Left ventricle myocardium inferior (tissue), 1 donor: ENCODE measurements around the gene CRIP2. TPM values are rescaled to one million over a fixed set of nuclear protein-coding genes. Genes with fewer than 3 reads are reported as not detected.

Experiments
- DNase-seq: peaks from one replicate; pipeline ENCODE4 v3.0.0-alpha.2; 2020
- H3K27ac ChIP-seq: fragments of 200-600 bp; replicated peaks from 2 replicates; pipeline ENCODE4 v1.8.0; 2021
- H3K27me3 ChIP-seq: fragments of 200-600 bp; 2 replicates; pipeline ENCODE4 v1.8.0; 2021; ENCODE audit warnings: low read depth
- H3K36me3 ChIP-seq: fragments of 200-600 bp; 2 replicates; pipeline ENCODE4 v1.8.0; 2021
- H3K4me1 ChIP-seq: fragments of 200-600 bp; 2 replicates; pipeline ENCODE4 v1.8.0; 2021
- H3K4me3 ChIP-seq: fragments of 200-600 bp; 2 replicates; pipeline ENCODE4 v1.8.0; 2021; ENCODE audit warnings: mild to moderate bottlenecking, moderate library complexity
- H3K9me3 ChIP-seq: fragments of 200-600 bp; replicated peaks from 2 replicates; pipeline ENCODE4 v1.8.0; 2021
- CTCF ChIP-seq: fragments of 200-600 bp; IDR thresholded peaks from 2 replicates; pipeline ENCODE4 v1.8.0; 2021; ENCODE audit warnings: antibody characterized with exemption, mild to moderate bottlenecking, borderline replicate concordance
- intact Hi-C: fragments of 100-400 bp; cut with micrococcal nuclease; formaldehyde crosslinking; loops from one replicate; pipeline ENCODE4 v1.11.0; 2022
- total RNA-seq: library from RNA; stranded (reverse); fragmentation: NEBNext Ultra II Directional; extraction: Animal tissue kit (Norgen Biotek cat#: 25700); gene quantifications from one replicate; pipeline ENCODE4 v1.2.1, GENCODE V29; 2021
- donor health status: DM: no; HTN: yes; CAD: no; lungs with severe emphysema.

Gene CRIP2
- total RNA-seq, 1 donor from 2014 or later, result 1,068 TPM

GRCh38 chr14:105472486-105472991 is 2.1 kb upstream of the CRIP2 start:
- TF ChIP-seq CTCF, result peak; percentile 27
- no peaks in the 10 kb centered on the region for H3K9me3 ChIP-seq
- intact Hi-C loops, result no loop called here
- peak overlapping the region; percentile 92 for H3K4me3 ChIP-seq
- H3K27me3 ChIP-seq, result no peaks in the 10 kb centered on the region
- peak overlapping the region; percentile 100 for H3K27ac ChIP-seq
- peaks cover 93% of the 10 kb centered on the region for H3K4me1 ChIP-seq
- peaks cover 3% of the 10 kb centered on the region for H3K36me3 ChIP-seq
- DNase-seq, result peak; percentile 83

GRCh38 chr14:105473033-105473676 is 1.5 kb upstream of the CRIP2 start:
- Histone ChIP-seq H3K9me3 (no peaks in the 10 kb centered on the region), H3K27ac (peak overlapping the region; percentile 100), H3K27me3 (no peaks in the 10 kb centered on the region), H3K4me1 (peaks cover 91% of the 10 kb centered on the region), H3K36me3 (peaks cover 5% of the 10 kb centered on the region), H3K4me3 (peak overlapping the region; percentile 92)
- intact Hi-C loops, result no loop called here
- TF ChIP-seq CTCF, result no peak
- DNase-seq, result peak; percentile 44

GRCh38 chr14:105473677-105474482 is 741 bp upstream of the CRIP2 start:
- intact Hi-C loops, result no loop called here
- Histone ChIP-seq H3K4me3 (peak overlapping the region; percentile 92), H3K27me3 (no peaks in the 10 kb centered on the region), H3K4me1 (peaks cover 91% of the 10 kb centered on the region), H3K27ac (peak overlapping the region; percentile 100), H3K36me3 (peaks cover 13% of the 10 kb centered on the region), H3K9me3 (no peaks in the 10 kb centered on the region)
- TF ChIP-seq CTCF, result no peak
- peak; percentile 97 for DNase-seq

GRCh38 chr14:105475269-105476096 is 862 bp downstream of the CRIP2 start:
- Histone ChIP-seq H3K4me3 (peak overlapping the region; percentile 92), H3K9me3 (no peaks in the 10 kb centered on the region), H3K36me3 (peaks cover 18% of the 10 kb centered on the region), H3K4me1 (peaks cover 91% of the 10 kb centered on the region), H3K27ac (peak overlapping the region; percentile 100), H3K27me3 (no peaks in the 10 kb centered on the region)
- DNase-seq, result peak; percentile 73
- intact Hi-C loops, result no loop called here
- no peak for TF ChIP-seq CTCF

GRCh38 chr14:105476097-105476830 is 1.6 kb downstream of the CRIP2 start:
- H3K27ac ChIP-seq, result peak overlapping the region; percentile 100
- H3K4me3 ChIP-seq, result peak overlapping the region; percentile 92
- no peak for TF ChIP-seq CTCF
- peaks cover 91% of the 10 kb centered on the region for H3K4me1 ChIP-seq
- peak; percentile 75 for DNase-seq
- H3K27me3 ChIP-seq, result no peaks in the 10 kb centered on the region
- intact Hi-C loops, result no loop called here
- no peaks in the 10 kb centered on the region for H3K9me3 ChIP-seq
- peaks cover 18% of the 10 kb centered on the region for H3K36me3 ChIP-seq
